A673 (cell line): ENCODE measurements around the gene TTC7B. TPM values are rescaled to one million over a fixed set of nuclear protein-coding genes. Genes with fewer than 3 reads are reported as not detected.

Source experiments
- BruUV-seq: library from RNA; stranded (reverse); fragments of 400-500 nt; replicated peaks from 2 replicates; lab custom pipeline; 2021; lab: Mats Ljungman, UMichigan
- CTCF ChIA-PET: fragments of 300-600 bp; sonication (Branson Sonifier 250); formaldehyde crosslinking; loops from one replicate; lab custom pipeline; 2022; ENCODE audit warnings: antibody characterized with exemption; lab: Charles Lee
- POLR2A ChIA-PET: fragments of 300-600 bp; sonication (Branson Sonifier 250); formaldehyde crosslinking; loops from one replicate; lab custom pipeline; 2022; ENCODE audit warnings: antibody characterized with exemption; ENCODE audit not compliant: low non-redundant PET; lab: Charles Lee
- DNase-seq: peaks from one replicate; pipeline ENCODE4 v3.0.0-alpha.2; 2015; ENCODE audit warnings: low spot score
- H3K27ac ChIP-seq: fragments of 200-600 bp; sonication (generic); 2 replicates; pipeline ENCODE4 v1.5.1; 2016; ENCODE audit warnings: mixed run types, low read depth, mild to moderate bottlenecking, mixed read lengths, antibody characterized with exemption, low read length; ENCODE audit not compliant: poor library complexity, severe bottlenecking
- H3K27me3 ChIP-seq: fragments of 200-600 bp; sonication (generic); replicated peaks from 2 replicates; pipeline ENCODE4 v1.6.1; 2017; ENCODE audit warnings: mixed run types, low read depth, mild to moderate bottlenecking, mixed read lengths, antibody characterized with exemption, low read length; ENCODE audit not compliant: insufficient read depth, poor library complexity
- H3K36me3 ChIP-seq: fragments of 200-600 bp; sonication (generic); 2 replicates; pipeline ENCODE4 v1.6.1; 2016; ENCODE audit warnings: mixed run types, mild to moderate bottlenecking, mixed read lengths, antibody characterized with exemption, low read length; ENCODE audit not compliant: insufficient read depth, poor library complexity, severe bottlenecking
- H3K4me1 ChIP-seq: fragments of 200-600 bp; sonication (generic); 2 replicates; pipeline ENCODE4 v1.6.1; 2017; ENCODE audit warnings: mixed run types, mild to moderate bottlenecking, mixed read lengths, antibody characterized with exemption, low read length; ENCODE audit not compliant: insufficient read depth, poor library complexity, severe bottlenecking
- H3K4me3 ChIP-seq: fragments of 200-600 bp; sonication (generic); 2 replicates; pipeline ENCODE4 v1.5.1; 2016; ENCODE audit warnings: low read depth, mixed run types, mild to moderate bottlenecking, mixed read lengths, low read length; ENCODE audit not compliant: poor library complexity, severe bottlenecking
- H3K9me3 ChIP-seq: fragments of 200-600 bp; sonication (generic); 2 replicates; pipeline ENCODE4 v1.6.1; 2016; ENCODE audit warnings: mixed run types, low read depth, mild to moderate bottlenecking, mixed read lengths, antibody characterized with exemption, low read length; ENCODE audit not compliant: poor library complexity, severe bottlenecking
- CTCF ChIP-seq: fragments of 300-800, 200-600 bp; sonication (generic); conservative IDR thresholded peaks from 2 replicates; pipeline ENCODE4 v1.5.1; 2017; ENCODE audit warnings: low read depth, mild to moderate bottlenecking, antibody characterized with exemption, low read length, moderate library complexity, mixed read lengths
- EZH2 ChIP-seq: fragments of 200-600 bp; sonication (generic); IDR thresholded peaks from 2 replicates; pipeline ENCODE4 v1.6.1; 2017; ENCODE audit warnings: borderline replicate concordance, low read depth, mild to moderate bottlenecking, mixed read lengths, antibody characterized with exemption, low read length; ENCODE audit not compliant: poor library complexity, severe bottlenecking
- intact Hi-C: fragments of 100-400 bp; cut with micrococcal nuclease; formaldehyde crosslinking; loops from one replicate; pipeline ENCODE4 v1.10.0; 2022; ENCODE audit not compliant: unreplicated experiment
- total RNA-seq: library from RNA; stranded (reverse); gene quantifications from 2 replicates; pipeline ENCODE4 v1.2.3, GENCODE V29; 2021

The TTC7B gene
- total RNA-seq, 1 experiment from 2014 or later: 39.2 TPM

GRCh38 chr14:90523961-90524875, 292.0 kb downstream of the TTC7B start:
- no peak for DNase-seq
- no peak overlapping the region for H3K27ac ChIP-seq
- no peak overlapping the region for H3K4me3 ChIP-seq
- H3K9me3 ChIP-seq: no peaks in the 10 kb centered on the region
- intact Hi-C loops: no loop called here
- H3K27me3 ChIP-seq: no peaks in the 10 kb centered on the region
- no TSS peak for BruUV-seq
- ChIA-PET POLR2A (no interaction called here), CTCF (no interaction called here)
- no peaks in the 10 kb centered on the region for H3K36me3 ChIP-seq
- H3K4me1 ChIP-seq: peaks cover 10% of the 10 kb centered on the region
- TF ChIP-seq CTCF (no peak), EZH2 (no peak)

GRCh38 chr14:90523544-90523943, 292.7 kb downstream of the TTC7B start:
- Histone ChIP-seq H3K27me3 (no peaks in the 10 kb centered on the region), H3K36me3 (no peaks in the 10 kb centered on the region), H3K4me3 (no peak overlapping the region), H3K4me1 (peaks cover 10% of the 10 kb centered on the region), H3K9me3 (no peaks in the 10 kb centered on the region), H3K27ac (no peak overlapping the region)
- intact Hi-C loops: no loop called here
- ChIA-PET POLR2A (no interaction called here), CTCF (no interaction called here)
- DNase-seq: no peak
- no peak for TF ChIP-seq EZH2
- no peak for TF ChIP-seq CTCF
- no TSS peak for BruUV-seq

GRCh38 chr14:90522571-90523191, 293.5 kb downstream of the TTC7B start:
- ChIA-PET CTCF (no interaction called here), POLR2A (no interaction called here)
- intact Hi-C loops: no loop called here
- Histone ChIP-seq H3K27ac (no peak overlapping the region), H3K4me1 (peaks cover 10% of the 10 kb centered on the region), H3K27me3 (no peaks in the 10 kb centered on the region), H3K36me3 (no peaks in the 10 kb centered on the region), H3K9me3 (no peaks in the 10 kb centered on the region), H3K4me3 (no peak overlapping the region)
- BruUV-seq: no TSS peak
- TF ChIP-seq EZH2 (no peak), CTCF (no peak)
- DNase-seq: peak; percentile 26
